CD14-positive monocyte (primary cell): ENCODE measurements around the gene ASIC2. TPM values are rescaled to one million over a fixed set of nuclear protein-coding genes. Genes with fewer than 3 reads are reported as not detected.

ENCODE experiments used
- DNase-seq, 3 donors: peaks; one replicate each; pipeline ENCODE4 v3.0.0-alpha.2; 2011 to 2022
- H2AFZ ChIP-seq: 2 replicates; pipeline ENCODE4 v1.6.0; 2012; ENCODE audit warnings: mild to moderate bottlenecking, low read depth, low read length, inconsistent platforms; ENCODE audit not compliant: insufficient read depth, poor library complexity, severe bottlenecking
- H3K27ac ChIP-seq, 2 donors: 1 replicate in 1 of 2; 2 replicates in 1 of 2; pipeline ENCODE4 v1.5.1; 2012 to 2013; ENCODE audit warnings: low read length in 2 of 2, control low read depth in 1 of 2, inconsistent platforms in 1 of 2, low read depth in 1 of 2, mild to moderate bottlenecking in 1 of 2
- H3K27me3 ChIP-seq, 2 donors: one replicate each; pipeline versions ENCODE4 v1.6.0 to v1.6.1; 2011 to 2013; ENCODE audit warnings: low read length in 2 of 2; ENCODE audit not compliant: control insufficient read depth in 2 of 2, insufficient read depth in 2 of 2
- H3K36me3 ChIP-seq, 2 donors: replicated peaks in 1 of 2; 1 replicate in 1 of 2; 2 replicates in 1 of 2; pipeline versions ENCODE4 v1.5.1 to v1.6.1; 2012 to 2013; ENCODE audit warnings: low read length in 2 of 2, control low read depth in 1 of 2, inconsistent platforms in 1 of 2, mild to moderate bottlenecking in 1 of 2; ENCODE audit not compliant: insufficient read depth in 2 of 2, control insufficient read depth in 1 of 2
- H3K4me1 ChIP-seq, 2 donors: 1 replicate in 1 of 2; 2 replicates in 1 of 2; pipeline versions ENCODE4 v1.5.1 to v1.6.1; 2012 to 2013; ENCODE audit warnings: low read length in 2 of 2, control low read depth in 1 of 2, inconsistent platforms in 1 of 2, mild to moderate bottlenecking in 1 of 2, moderate library complexity in 1 of 2; ENCODE audit not compliant: insufficient read depth in 2 of 2, control insufficient read depth in 1 of 2
- H3K4me2 ChIP-seq: replicated peaks from 2 replicates; pipeline ENCODE3; 2012; ENCODE audit warnings: low read length, moderate library complexity, mild to moderate bottlenecking; ENCODE audit not compliant: poor library complexity, severe bottlenecking; ENCODE audit errors: extremely low read depth
- H3K4me3 ChIP-seq, 3 experiments: fragments of 200-600 bp in 1 of 3; sonication (generic) in 1 of 3; replicated peaks in 1 of 3; 1 replicate in 2 of 3; 2 replicates in 1 of 3; pipeline ENCODE4 v1.5.1; 2011 to 2013; ENCODE audit warnings: low read length in 3 of 3, mild to moderate bottlenecking in 3 of 3, control low read depth in 2 of 3, low read depth in 2 of 3, inconsistent platforms in 1 of 3, moderate library complexity in 1 of 3
- H3K79me2 ChIP-seq: 2 replicates; pipeline ENCODE4 v1.6.0; 2012; ENCODE audit warnings: mild to moderate bottlenecking, control low read depth, inconsistent platforms, low read length, moderate library complexity; ENCODE audit not compliant: insufficient read depth
- H3K9ac ChIP-seq: 2 replicates; pipeline ENCODE4 v1.6.0; 2017; ENCODE audit warnings: low read length, mild to moderate bottlenecking; ENCODE audit not compliant: insufficient read depth, poor library complexity, severe bottlenecking
- H3K9me3 ChIP-seq, 2 donors: replicated peaks in 1 of 2; 1 replicate in 1 of 2; 2 replicates in 1 of 2; pipeline versions ENCODE4 v1.5.1 to v1.6.1; 2012 to 2013; ENCODE audit warnings: low read length in 2 of 2, control low read depth in 1 of 2; ENCODE audit not compliant: control insufficient read depth in 1 of 2, insufficient read depth in 1 of 2
- H4K20me1 ChIP-seq: 2 replicates; pipeline ENCODE4 v1.6.0; 2012; ENCODE audit warnings: mild to moderate bottlenecking, low read length, control low read depth, moderate library complexity; ENCODE audit not compliant: insufficient read depth
- H3K27ac Mint-ChIP-seq, 7 donors: one replicate each; pipeline ENCODE4 v1.8.0; 2020; ENCODE audit warnings: mild to moderate bottlenecking in 7 of 7, mixed read lengths in 7 of 7, moderate library complexity in 6 of 7, inconsistent platforms in 2 of 7
- H3K27me3 Mint-ChIP-seq, 3 donors: one replicate each; pipeline ENCODE4 v1.8.0; 2021 to 2022; ENCODE audit warnings: low read depth in 3 of 3, mild to moderate bottlenecking in 3 of 3, mixed read lengths in 3 of 3, moderate library complexity in 3 of 3, inconsistent platforms in 1 of 3
- H3K36me3 Mint-ChIP-seq, 2 donors: one replicate each; pipeline ENCODE4 v1.8.0; 2020; ENCODE audit warnings: mixed read lengths in 2 of 2, inconsistent platforms in 1 of 2, mild to moderate bottlenecking in 1 of 2
- H3K4me1 Mint-ChIP-seq: one replicate; pipeline ENCODE4 v1.8.0; 2020; ENCODE audit warnings: mild to moderate bottlenecking, mixed read lengths
- H3K4me3 Mint-ChIP-seq, 2 donors: one replicate each; pipeline ENCODE4 v1.8.0; 2020; ENCODE audit warnings: mild to moderate bottlenecking in 2 of 2, mixed read lengths in 2 of 2, moderate library complexity in 1 of 2
- H3K9me3 Mint-ChIP-seq, 7 donors: one replicate each; pipeline ENCODE4 v1.8.0; 2020 to 2022; ENCODE audit warnings: mixed read lengths in 7 of 7, mild to moderate bottlenecking in 6 of 7, moderate library complexity in 6 of 7, inconsistent platforms in 2 of 7
- CTCF ChIP-seq: fragments of 200-600 bp; IDR thresholded peaks from one replicate; pipeline ENCODE4 v1.8.0; 2022; ENCODE audit warnings: antibody characterized with exemption, mild to moderate bottlenecking
- WGBS: methylation state at CpG from one replicate; pipeline ENCODE4 v1.1.5; 2013; ENCODE audit warnings: missing lambda C conversion rate; ENCODE audit not compliant: insufficient coverage; 5-methylcytosine and 5-hydroxymethylcytosine counted together
- intact Hi-C, 2 donors: fragments of 100-400 bp; cut with micrococcal nuclease; formaldehyde crosslinking; loops; one replicate each; pipeline versions ENCODE4 v1.15.0 to v1.15.1; 2023
- polyA plus RNA-seq, 3 donors: library from polyadenylated mRNA; depleted of rRNA in 1 of 3; unstranded in 2 of 3; stranded (reverse) in 1 of 3; fragments of 300-500 nt in 2 of 3; fragments of >200 nt in 1 of 3; fragmentation: Illumina TruSeq in 2 of 3; gene quantifications; 1 replicate in 2 of 3; 2 replicates in 1 of 3; pipeline ENCODE4 v1.2.3, GENCODE V29; 2012 to 2021

Gene ASIC2
- polyA plus RNA-seq, 3 donors: not detected

- no peaks in the 10 kb centered on the region for H3K36me3 Mint-ChIP-seq
- Histone ChIP-seq H3K9me3 (no peaks in the 10 kb centered on the region), H3K4me1 (no peaks in the 10 kb centered on the region), H2AFZ (no peak overlapping the region), H4K20me1 (no peaks in the 10 kb centered on the region), H3K9ac (no peak overlapping the region), H3K79me2 (no peaks in the 10 kb centered on the region), H3K4me3 (no peak overlapping the region), H3K27ac (no peak overlapping the region), H3K4me2 (no peak overlapping the region), H3K27me3 (no peaks in the 10 kb centered on the region), H3K36me3 (no peaks in the 10 kb centered on the region)
- H3K4me3 Mint-ChIP-seq: no peak overlapping the region
- no peak for DNase-seq
- H3K27me3 Mint-ChIP-seq: peaks cover 0 to 3% (median 3%) of the 10 kb centered on the region in 3 donors
- 33% methylated on average over 3 of the region's 4 CpGs for WGBS
- H3K9me3 Mint-ChIP-seq: peaks cover 0 to 1% (median 0%) of the 10 kb centered on the region in 7 donors
- no peak for TF ChIP-seq CTCF
- H3K4me1 Mint-ChIP-seq: no peaks in the 10 kb centered on the region
- intact Hi-C loops: no loop called here
- no peak overlapping the region for H3K27ac Mint-ChIP-seq
These were observed 35.0 kb upstream of the ASIC2 start for GRCh38 chr17:33328129-33328528.

- intact Hi-C loops: no loop called here
- no peaks in the 10 kb centered on the region for H3K36me3 Mint-ChIP-seq
These were observed 31.6 kb upstream of the ASIC2 start for GRCh38 chr17:33324736-33325135.

More at GRCh38 chr17:33324736-33325135, 31.6 kb upstream of the ASIC2 start:
- Histone ChIP-seq H3K27ac (no peak overlapping the region), H3K79me2 (no peaks in the 10 kb centered on the region), H3K9ac (no peak overlapping the region), H3K27me3 (no peaks in the 10 kb centered on the region), H2AFZ (no peak overlapping the region), H3K4me3 (no peak overlapping the region), H4K20me1 (no peaks in the 10 kb centered on the region), H3K36me3 (no peaks in the 10 kb centered on the region), H3K4me1 (no peaks in the 10 kb centered on the region), H3K9me3 (no peaks in the 10 kb centered on the region), H3K4me2 (no peak overlapping the region)
- WGBS: no CpG with 5 or more reads among the region's 3 CpGs
- no peaks in the 10 kb centered on the region for H3K4me1 Mint-ChIP-seq
- H3K9me3 Mint-ChIP-seq: peaks cover 0 to 1% (median 0%) of the 10 kb centered on the region in 7 donors
- no peak for TF ChIP-seq CTCF
- no peak overlapping the region for H3K27ac Mint-ChIP-seq
- H3K27me3 Mint-ChIP-seq: peaks cover 1 to 5% (median 5%) of the 10 kb centered on the region in 3 donors
- DNase-seq: no peak
- no peak overlapping the region for H3K4me3 Mint-ChIP-seq
